HG02885 (cell line): Measurements from ENCODE around the gene HNRNPK.
A peak's percentile ranks its signal among the peaks of the same experiment; 100 is the strongest.

Experiments used
- ATAC-seq: cut with Tn5 transposase; IDR thresholded peaks from one replicate; pipeline ENCODE4 v1.9.1; 2021; ENCODE audit warnings: mild to moderate bottlenecking; ENCODE audit not compliant: unreplicated experiment, poor library complexity

The HNRNPK gene

GRCh38 chr9:83979812-83980394 lies at the start of gene HNRNPK:
HNRNPK (minus strand) TSS chr9:83980215; CDS start chr9:83978252, 1,963 bp downstream.
- ATAC-seq, result peak; percentile 87

DNA sequence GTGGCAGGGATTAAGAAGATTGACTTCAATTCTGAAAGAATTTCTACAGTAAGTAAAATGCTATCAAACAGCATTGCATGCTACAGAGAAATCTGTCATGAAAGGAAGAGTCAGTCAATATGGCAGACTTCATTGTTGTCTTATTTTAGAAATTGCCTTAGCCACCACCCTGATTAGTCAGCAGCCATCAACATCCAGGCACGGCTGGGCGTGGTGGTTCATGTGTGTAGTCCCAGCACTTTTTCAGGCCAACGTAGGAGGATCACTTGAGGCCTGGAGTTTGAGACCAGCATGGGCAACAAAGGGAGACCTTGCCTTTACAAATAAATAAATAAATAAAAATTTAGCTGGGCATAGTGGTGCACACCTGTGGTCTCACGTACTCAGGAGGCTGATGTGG lies 47.2 kb upstream of the HNRNPK start:
- no peak for ATAC-seq

- no peak for ATAC-seq
Observed at GRCh38 chr9:84024041-84024575, 44.1 kb upstream of the HNRNPK start.

DNA sequence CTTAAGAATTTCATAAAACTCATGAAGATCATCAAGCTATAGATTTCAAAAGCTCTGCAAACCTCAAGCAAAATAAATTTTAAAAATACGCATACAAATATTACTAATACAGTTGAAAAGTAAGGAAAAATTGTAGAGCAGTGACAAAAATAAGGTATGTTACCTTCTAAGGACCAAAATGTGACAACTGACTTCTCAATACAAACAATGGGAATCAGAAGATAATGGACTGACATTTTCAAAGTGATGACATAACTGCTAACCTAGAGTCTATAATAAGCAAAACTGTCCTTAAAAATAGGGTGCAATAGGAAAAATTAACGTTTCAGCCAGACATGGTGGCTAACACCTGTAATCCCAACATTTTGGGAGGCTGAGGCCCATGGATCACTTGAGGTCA lies 27.6 kb upstream of the HNRNPK start:
- no peak for ATAC-seq

- ATAC-seq, result no peak
Observed at GRCh38 chr9:84003246-84003645, 23.2 kb upstream of the HNRNPK start.

GRCh38 chr9:84002344-84002743 lies 22.3 kb upstream of the HNRNPK start:
- ATAC-seq, result peak; percentile 83

GRCh38 chr9:84001621-84002020 lies 21.6 kb upstream of the HNRNPK start:
- ATAC-seq, result no peak

GRCh38 chr9:84000186-84000585 lies 20.2 kb upstream of the HNRNPK start:
- no peak for ATAC-seq

DNA sequence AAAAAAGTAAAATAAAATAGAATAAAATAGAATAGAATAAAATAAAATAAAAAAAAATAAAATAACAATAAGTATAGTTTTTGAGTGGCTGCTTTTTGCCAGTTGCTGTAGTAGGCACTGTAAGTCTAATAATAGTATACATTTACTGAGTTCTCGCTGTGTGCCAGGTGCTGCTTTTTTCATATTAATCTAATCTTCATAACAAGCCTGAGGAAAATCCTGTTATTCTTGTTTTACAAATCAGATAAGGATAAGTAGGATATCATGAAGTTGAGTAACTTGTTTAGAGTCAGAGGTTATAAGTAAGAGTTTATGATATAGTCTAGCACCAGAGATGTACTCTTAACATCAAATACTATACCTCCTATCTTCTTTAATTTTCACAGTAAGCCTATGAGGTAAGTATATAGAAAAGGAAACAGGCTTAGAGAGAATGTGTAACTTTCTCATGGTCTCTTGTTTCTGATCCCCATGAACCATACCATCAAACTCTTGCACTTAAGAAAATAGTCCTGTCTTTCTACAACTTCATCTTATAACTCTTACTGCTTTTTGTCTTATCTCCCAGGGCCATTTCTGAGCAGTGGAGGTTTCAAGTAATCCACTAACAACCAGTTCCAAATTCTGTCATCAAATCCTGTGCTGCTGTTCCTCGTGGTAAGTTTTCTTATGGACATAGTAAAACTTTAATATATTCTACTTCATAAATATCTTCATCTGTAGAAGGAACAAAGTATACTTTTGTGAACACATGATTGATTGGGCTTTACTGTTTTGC lies 19.3 kb upstream of the HNRNPK start:
- no peak for ATAC-seq

DNA sequence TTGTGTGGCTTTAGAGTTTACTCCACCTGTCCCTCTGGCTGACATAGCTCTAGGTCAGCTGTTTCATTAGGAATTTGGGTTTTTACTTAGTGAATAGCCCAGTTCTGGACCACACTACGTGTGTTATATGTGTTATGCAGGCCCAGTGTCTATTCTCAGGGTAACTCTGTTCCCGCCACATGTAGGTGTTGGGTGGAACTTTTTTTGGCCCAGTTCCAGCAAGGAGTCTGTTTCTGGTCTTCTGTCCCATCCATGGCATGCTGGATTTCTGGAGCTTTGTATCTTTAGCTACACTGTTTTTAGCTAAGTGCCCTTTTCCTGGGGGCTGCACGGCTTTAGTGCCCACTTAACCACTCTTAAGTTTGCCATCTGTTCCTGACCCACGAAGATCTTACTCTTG lies 16.1 kb upstream of the HNRNPK start:
- ATAC-seq, result no peak

- ATAC-seq, result no peak
Observed at GRCh38 chr9:83992901-83993300, 12.9 kb upstream of the HNRNPK start.

DNA sequence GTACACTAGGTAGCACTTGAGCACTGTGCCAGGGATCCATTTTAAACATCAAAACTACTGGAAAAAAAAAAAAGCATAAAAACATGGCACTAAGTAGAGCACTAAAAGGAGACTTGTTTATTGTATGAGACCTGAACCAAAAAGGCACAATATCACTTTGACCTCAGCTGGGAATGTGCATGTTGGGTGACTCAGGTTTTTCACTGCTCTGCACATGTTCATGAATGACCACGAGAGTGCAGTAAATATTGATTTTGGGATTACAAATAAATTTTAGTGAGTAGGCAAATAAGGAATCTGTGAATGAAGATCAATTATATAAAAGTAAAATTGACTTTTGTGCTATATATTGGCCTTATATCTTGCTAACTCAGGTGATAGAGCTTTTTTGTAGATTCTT lies 12.4 kb upstream of the HNRNPK start:
- ATAC-seq, result no peak

DNA sequence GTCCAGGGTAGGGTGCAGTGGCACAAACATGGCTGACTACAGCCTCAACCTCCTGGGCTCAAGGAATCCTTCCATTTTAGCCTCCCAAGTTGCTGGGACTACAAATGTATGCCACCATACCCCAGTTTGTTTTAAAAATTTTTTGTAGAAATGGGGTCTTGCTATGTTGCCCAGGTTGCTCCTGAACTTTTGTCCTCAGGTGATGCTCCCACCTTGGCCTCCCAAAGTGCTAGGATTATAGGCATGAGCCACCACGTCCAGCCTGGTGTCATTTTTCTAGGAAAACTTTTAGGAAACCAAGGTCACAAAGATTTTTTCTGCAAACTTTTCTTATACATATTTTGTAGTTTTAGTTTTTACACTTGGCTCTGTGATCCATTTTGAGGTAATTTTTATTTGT lies 11.3 kb upstream of the HNRNPK start:
- ATAC-seq, result no peak

DNA sequence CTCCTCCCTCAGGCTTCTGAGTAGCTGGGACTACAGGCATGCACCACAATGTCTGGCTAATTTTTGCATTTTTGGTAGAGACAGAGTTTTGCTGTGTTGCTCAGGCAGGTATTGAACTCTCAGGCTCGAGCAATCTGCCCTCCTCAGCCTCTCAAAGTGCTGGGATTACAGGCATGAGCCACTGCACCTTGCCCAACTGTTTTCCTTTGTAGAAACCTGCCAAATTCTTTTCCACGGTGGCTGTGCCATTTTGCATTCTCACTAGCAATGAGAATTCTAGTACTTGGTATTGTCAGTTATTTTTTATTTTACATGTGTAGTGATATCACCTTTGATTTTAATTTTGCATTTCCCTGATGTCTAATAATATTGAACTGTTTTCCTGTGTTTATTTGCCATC lies 8.4 kb upstream of the HNRNPK start:
- no peak for ATAC-seq

GRCh38 chr9:83987402-83987791 lies 7.4 kb upstream of the HNRNPK start:
- ATAC-seq, result no peak

DNA sequence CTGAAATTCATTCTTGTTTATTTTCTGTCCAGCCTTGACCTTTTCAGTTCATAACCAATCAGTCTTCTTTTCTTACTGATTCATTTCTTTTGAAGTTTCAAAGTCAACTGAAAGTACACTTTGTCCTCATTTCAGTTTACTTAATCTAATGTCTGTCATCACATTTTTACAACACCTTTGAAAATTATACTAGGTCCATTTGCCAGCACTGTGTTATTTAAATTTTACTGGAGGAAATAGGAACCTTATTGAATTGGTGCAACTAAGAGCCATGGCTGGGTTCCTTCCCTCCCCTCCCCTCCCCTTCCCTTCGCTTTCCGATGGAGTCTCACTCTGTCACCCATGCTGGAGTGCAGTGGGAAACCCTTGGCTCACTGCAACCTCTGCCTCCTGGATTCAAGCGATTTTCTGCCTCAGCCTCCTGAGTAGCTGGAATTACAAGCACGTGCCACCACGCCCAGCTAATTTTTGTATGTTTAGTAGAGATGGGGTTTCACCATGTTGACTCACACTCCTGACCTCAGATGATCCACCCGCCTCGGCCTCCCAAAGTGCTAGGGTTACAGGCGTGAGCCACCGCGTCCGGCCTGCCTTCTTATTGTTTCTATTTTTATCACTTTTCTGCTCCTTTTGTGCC lies 6.9 kb upstream of the HNRNPK start:
- ATAC-seq, result no peak

DNA sequence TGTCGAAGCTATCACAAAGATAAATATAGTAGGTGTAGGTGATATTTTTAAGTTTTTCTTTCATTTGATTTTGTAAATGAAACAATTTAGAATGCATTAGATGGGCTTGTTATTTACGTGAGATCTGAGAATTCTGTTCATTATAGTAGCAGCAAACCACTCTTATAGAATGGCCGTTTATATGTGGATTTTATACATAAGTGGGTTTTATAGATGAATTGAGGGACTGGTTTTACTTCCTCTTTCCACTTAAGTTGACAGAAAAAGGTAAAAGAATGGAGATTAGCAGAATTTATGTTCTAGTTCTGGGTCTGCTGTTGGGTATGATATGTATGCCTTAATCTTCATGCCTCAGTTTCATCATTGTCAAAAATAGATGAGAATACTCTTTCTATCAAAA lies 6.2 kb upstream of the HNRNPK start:
- peak; percentile 46 for ATAC-seq

GRCh38 chr9:83981126-83981871 lies 1.3 kb upstream of the HNRNPK start:
- no peak for ATAC-seq

DNA sequence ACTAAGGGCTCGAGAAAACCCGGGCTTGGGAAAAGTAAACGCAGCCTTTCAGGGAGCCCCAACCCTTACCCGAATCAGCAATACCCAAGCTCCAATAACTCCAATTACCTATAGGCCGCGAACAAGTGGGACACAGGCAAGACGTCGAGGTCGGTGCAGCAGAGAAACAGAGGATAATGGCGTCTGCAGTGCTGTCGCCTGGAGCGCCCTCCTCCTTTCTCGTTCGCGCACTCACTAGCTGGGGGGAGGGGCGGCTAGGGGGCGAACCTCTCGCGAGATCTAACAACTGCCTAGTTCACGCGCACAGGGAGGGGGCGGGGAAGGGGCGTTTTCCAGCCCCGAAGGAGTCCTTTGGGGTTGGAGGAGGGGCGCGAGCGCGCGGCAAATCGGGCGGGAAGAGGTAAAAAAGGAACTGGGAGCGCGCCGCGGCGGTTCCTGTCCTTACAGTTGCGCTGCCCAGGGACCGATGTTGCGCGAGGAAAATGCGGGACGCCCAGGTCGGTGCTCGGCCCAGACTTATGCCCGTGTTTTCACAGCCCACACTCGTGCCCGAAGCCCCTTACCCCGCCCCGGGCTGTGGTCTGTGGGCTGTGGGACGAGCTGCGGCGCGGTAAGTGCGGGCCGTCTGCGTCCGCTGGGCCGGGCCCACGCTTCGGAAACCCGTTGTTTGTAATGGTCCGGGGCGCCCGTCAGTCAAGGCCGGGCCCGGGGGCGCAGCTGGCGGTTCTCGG lies 545 bp upstream of the HNRNPK start, which contains the start of gene RMI1:
Gene RMI1, plus strand, starts transcription at position 411 of the 731 bp plus-strand sequence. CDS start 20,182 bp downstream, outside the sequence.
- ATAC-seq, result peak; percentile 76
